NT2/D1 (cell line): Measurements from ENCODE around the gene FAM53B.

Source experiments
- SUZ12 ChIP-seq: IDR thresholded peaks from 2 replicates; pipeline ENCODE4 v1.6.1; 2011; ENCODE audit not compliant: insufficient read length, insufficient read depth; ENCODE audit errors: extremely low read depth
- YY1 ChIP-seq: IDR thresholded peaks from 2 replicates; pipeline ENCODE4 v1.6.1; 2011; ENCODE audit not compliant: insufficient read length, insufficient read depth
- ZNF274 ChIP-seq: IDR thresholded peaks from 2 replicates; pipeline ENCODE4 v1.6.1; 2011; ENCODE audit warnings: mild to moderate bottlenecking, low read depth, low read length

- TF ChIP-seq YY1 (no peak), SUZ12 (no peak), ZNF274 (no peak)
Observed at GRCh38 chr10:124665091-124665490, 79.1 kb downstream of the FAM53B start.
